ENCODE measurements around the gene ITGA8.
"Not testable (repeated sequence)": the region's sequence is repeated elsewhere in the genome, so short reads cannot be mapped to it uniquely, and the experiment has no call there.

The ITGA8 gene

DNA sequence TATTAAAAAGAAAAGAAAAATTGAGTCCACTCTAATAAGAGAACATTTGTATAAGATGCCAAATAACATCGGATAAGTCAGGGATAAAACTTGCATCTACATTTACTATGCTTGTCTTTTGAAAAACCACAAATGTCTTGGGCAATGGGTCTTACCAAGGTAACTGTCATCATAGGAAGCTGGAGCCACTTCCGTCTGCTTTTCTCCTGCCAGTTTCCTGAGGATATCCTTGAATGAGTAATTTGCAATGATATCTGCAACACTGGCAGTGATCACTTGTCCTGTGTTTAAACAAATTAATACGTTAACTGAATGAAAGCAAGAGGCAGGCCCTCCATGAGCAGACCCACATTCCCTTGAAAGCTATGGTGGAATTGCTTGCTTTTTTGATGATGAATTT lies 47.3 kb downstream of the ITGA8 start:
- DNase-seq: no peak

DNA sequence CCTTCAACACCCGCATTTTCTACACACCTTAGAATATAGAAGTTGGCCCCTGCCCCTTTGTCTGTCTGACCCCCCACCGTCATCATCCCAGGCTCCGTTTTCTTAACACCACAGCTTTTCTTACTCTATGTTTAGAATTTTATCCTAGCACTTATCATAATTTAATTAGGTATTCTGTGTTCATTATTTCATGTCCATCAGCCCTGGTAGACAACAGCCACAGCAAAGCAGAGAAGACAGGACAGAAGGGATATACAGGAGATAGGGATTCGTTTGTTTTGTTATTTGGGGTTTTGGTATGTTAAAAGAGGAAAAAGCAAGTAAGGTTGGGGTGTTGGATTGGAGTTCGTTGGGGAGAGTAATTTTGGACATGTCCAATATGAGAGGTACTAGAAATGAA lies 48.8 kb downstream of the ITGA8 start:
- no peak for DNase-seq

DNA sequence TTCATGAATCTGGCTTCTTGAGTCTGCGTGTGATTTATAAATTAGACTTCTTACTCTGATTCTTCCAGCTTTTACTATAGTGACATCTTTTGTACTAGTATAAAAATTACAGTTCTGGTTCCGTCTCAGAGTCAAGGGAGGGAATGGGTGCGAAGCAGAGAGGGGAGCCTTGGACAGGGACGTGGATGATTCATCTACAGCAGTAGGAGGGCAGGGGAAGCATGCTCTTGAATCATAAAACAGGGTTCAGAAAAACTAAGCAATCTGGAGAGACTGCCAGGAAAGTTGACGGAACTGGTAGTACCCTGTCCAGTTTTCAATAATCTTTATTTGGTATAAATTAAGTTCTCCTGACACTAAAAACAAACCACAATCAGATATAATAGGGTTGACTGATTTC lies 58.1 kb downstream of the ITGA8 start:
- no peak for DNase-seq

DNA sequence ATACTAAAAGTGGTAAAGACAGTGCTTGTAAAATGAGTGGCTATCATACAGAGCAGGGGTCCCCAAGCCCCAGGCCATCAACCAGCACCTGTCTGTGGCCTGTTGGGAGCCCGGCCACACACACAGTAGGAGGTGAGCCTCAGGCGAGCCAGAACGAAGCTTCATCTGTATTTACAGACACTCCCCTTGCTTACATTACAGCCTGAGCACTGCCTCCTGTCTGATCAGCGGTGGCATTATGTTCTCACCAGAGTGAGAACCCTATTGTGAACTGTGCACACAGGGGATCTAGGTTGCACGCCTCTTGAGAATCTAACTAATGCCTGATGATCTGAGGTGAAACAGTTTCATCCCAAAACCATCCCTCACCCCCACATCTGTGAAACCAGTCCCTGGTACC lies 58.7 kb downstream of the ITGA8 start:
- no peak for DNase-seq

DNA sequence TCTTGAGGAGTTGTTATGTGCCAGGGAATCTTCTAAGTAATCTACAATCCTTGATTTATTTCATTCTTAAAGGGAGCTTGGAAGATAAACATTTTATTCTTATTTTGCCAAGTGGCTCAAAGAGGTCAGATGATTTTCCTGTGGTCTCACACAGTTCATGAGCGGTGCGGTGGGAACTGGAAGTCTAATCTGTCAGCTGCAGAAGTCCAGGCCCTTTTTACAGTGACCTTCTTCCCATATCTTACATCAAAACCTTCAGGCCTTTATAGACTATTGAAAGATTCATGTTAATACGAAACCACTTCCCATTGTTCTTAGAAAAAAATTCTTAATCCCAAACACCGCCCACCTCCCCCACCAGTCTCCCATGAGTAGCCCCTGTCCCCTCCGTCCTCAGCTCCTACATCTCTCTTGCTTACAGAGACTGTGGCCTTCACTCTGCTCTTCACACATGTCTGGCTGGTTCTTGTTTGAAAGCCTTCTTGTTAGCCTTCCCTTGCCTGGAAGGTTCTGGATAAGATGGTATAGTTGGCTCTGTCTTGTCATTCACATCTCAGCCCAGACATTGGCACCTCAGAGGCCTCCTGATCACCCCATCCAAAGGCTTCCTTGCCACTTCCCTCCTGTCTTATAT lies 61.5 kb downstream of the ITGA8 start:
- DNase-seq: no peak

DNA sequence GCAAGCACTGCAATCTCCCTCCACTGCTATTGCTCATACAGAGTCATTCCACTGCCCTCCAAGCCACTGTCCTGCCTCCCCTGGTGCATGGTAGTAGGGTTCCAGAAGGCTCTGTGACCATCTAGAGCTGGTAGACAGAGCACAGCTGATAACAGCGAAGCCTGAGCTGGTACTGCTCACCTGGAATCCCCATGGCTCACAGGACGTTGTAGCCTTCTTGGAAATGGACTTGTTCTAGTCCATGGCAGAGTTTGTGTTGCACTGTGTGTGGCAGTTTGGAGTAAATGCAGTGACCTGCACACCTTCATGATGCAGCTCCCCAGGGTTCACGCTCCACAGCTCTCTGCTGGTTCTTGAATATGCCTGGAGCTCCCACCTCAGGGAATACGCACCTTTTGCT lies 67.0 kb downstream of the ITGA8 start:
- DNase-seq: no peak

DNA sequence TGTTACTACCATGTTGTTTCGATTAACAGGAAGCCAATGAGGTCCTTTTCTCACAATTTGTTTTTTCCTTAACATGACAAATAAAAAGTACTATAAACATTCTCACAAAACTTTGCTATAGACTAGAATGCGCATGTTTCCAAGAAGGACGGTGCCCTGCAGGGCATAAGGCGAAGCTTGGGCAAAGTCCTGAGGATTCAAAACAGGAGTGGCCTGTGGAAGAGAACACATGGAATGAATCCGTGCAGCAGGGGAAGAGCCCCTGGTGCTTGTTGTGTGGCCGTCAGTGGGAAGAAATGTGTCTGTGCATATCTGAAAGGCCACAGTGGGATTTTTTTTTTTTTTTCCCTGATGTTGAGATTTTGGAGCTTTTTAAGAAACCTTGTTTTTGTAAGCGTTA lies 67.6 kb downstream of the ITGA8 start:
- DNase-seq: no peak

DNA sequence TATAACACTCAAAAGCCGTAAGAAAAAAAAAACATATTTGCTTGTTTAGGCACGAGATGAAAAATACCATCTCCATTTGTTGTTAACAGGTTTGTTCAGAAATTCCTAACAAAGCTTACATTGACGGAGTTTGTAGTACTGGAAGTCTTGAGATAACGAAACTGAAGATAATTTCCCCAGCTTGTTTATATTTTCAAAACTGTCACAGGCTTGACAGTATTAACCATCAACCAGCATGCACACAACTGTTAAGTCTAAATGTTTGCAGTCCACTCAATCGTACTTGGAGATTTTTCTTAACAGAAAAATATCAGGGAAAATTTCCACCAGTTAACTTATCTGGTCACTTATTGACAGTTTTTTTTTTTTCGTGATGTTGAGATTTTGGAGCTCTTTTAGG lies 68.5 kb downstream of the ITGA8 start:
- DNase-seq: no peak

DNA sequence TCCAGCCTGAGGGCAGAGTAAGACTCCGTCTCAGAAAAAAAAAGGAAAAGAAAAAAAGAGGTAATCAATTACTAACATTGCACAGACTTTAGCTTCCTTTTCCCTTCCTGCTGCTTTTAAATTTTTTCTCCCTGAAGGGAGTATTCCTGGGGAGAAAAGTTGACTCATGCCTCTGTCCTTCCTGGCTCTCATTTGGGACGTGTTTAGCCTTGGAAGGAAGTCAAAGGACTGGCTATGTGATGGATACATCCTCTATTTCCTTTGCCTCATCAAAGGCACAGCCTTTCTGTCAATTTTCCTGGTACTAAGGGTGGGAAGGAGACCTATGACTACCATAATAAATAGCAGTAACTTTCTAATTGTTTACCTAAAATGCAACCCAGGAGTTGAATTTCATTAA lies 77.6 kb downstream of the ITGA8 start:
- DNase-seq: no peak

DNA sequence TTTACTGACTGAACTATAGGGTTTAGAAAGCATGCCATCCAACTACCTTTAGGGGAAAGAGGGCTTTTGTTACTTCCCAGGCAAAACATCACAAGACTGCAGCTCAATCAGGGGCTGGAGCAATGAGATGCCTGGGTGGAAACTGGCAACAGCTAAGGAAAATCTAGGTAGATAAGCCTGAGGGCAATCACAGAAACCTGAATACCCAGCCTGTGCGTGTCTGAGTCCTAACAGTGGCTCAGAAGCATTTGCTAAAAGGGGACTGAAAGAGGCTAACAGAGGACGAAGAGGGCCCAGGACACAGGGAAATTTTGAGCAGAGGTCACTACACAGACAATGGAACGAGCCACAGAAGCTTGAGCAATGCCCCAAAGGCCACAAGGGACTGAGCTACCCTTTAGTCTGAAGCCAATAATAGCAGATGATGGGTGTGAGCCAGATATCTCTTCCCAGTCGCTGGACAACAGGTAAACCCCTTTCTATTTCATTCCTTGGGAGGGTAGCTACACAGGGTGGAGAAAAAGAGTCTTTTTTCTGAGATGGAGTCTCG lies 79.1 kb downstream of the ITGA8 start:
- DNase-seq: no peak

DNA sequence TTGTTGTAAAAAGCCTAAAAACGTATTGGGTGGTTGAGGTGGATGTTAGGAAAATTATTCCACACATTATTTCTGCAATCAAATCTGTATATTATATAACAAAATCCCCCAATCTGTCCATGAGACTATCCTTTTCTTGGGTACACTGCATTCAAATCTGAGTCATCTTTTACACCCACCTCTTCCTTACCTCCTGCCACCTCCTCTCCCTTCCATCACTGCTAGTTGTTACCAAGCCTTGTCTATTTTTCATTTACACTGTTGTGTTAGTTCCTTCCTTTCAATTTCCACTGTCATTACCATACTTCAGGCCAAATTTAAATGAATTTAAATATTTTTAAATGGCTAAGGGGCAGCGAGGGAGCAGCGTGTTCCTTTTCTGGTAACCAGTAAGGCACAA lies 83.3 kb downstream of the ITGA8 start:
- no peak for DNase-seq

DNA sequence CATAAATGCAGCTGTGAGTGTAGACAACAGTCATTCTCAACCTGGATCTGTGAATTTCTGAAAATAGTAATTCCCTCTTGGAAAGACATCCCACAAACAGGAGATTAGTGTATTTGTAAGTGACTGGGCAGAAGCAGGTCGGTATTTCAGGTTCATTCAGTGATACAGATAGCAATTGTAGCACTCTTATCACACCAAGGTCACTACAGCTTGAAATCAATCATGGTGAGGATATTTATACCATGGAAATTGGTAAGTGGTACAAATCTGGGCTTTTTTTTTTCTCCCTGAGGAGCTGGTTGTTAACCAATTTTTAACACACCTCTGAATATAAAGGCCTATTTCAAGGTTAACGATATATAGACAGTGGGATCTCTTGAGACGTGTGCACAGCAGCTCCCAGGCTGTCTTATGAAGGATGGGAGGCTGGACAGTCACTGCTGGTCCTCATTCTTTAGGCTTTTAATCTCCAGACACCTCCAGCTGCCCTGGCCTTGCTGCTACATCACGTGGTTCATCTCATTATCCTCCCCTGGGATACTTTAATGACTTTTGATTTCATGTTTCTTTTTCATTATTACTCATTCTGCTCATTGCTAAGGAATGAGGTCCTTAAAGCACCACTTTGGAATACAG lies 87.1 kb downstream of the ITGA8 start:
- DNase-seq: no peak

DNA sequence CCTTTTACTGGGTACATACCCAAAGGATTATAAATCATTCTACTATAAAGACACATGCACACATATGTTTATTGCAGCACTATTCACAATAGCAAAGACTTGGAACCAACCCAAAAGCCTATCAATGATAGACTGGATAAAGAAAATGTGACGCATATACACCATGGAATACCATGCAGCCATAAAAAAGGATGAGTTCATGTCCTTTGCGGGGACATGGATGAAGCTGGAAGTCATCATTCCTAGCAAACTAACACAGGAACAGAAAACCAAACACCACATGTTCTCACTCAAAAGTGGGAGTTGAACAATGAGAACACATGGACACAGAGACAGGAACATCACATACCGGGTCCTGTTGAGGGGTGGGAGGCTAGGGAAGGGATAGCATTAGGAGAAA lies 88.5 kb downstream of the ITGA8 start:
- DNase-seq: not testable (repeated sequence)

DNA sequence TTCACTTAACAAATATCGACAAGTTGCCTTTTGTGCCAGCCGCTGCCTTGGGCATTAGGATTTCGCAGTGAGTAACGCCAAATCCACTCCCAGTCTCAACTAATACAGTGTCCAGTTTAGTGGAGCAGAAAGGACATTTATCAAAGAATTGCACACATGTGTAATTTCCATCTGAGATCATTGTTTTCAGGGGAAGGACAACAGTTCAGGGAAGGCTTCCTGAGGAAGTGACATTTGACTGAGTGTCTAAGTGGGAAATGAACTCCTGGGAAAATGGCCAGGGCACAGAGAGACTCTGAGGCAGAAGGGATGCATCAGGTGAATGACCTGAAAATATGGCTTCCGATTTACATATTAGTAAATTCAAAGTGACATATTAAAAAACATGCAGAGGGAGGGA lies 89.4 kb downstream of the ITGA8 start:
- DNase-seq: no peak

DNA sequence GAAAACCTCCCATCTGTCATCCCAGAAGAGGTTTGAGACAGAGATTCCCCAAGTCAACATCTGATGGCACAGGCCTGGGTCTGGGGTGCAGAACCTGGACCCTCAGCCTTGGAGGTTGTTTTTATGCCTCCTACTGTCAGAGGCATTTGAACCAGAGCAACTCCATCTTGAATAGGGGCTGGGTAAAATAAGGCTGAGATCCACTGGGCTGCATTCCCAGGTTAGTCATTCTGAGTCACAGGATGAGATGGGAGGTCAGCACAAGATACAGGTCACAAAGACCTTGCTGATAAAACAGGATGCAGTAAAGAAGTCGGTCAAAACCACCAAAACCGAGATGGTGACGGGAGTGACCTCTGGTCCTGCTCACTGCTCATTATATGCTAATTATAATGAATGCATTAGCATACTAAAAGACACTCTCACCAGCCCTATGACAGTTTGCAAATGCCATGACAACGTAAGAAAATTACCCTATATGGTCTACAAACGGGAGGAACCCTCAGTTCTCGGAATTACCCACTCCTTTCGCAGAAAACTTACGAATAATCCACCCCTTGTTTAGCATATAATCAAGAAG lies 92.0 kb downstream of the ITGA8 start:
- DNase-seq: no peak

DNA sequence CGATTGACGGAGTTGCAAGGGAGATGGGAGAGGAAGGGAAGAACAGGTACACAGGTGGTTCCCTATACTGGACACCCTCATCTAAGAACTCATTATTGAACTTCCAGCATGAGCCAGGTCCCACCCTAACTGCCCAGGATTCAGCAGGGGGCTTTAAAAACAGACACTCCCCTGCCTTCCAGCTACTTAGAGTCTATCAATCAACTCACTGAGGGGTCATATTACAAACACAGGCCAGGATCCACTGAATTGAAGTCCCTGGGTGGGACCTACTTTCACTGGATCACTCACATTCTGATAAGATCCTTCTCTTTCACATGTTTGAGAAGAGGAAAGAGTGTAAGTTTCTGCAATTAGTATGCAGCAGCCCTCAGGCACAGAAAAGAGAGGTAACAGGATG lies 92.8 kb downstream of the ITGA8 start:
- no peak for DNase-seq

DNA sequence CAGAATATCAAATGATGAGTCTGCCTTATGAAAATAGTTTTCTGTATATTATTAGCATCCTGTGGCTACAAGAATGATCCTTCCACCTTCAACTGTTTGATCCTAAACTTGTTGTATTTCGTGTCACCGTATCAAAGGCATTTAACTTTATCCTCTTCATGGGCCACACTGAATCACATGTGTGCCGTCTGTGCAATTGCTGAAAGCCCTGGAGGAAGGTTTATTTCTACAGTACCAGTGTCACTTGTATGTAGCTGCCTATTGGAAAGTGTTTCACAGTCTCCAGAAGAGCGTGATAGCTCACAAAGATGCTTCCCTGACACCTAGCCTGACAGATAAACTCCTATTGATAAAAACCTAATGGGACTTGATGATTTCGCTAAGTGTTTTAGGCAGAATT lies 94.5 kb downstream of the ITGA8 start:
- no peak for DNase-seq

DNA sequence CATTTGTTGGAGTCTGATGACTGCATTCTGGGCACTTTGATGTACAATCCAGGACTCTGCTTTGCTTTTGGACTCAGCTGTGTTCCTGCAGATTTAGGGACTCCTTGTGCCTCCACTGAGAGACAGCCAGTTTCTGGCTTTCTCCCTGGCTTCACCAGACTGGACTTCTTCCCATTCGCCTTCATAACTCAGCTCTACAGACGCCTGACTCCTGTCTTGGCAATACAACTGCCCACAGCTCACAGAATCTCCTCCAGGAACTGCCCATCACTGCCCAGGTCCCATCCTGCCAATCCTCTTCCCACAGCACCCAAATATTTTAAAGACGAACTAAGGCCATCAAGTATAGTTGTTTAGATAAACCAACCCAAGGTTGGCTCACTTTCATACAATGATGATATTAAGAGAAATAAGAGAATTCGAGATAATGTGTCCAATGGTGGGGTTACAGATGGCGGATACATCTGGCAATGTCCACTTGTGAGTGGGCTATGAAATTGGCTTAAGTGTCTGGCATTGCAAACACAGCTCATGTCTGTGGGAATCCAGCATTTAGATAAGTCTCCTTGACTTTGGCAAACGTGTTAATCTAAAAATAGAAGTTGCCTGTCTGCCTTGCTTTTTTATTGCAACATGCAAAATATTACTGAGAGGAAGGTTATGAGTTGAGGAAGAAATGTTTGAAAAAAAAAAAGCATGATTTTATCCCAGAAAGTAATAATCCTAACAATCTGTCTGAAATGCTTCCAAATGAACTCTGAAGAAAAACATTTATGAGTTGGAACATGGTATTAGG lies 95.1 kb downstream of the ITGA8 start:
- DNase-seq: no peak

DNA sequence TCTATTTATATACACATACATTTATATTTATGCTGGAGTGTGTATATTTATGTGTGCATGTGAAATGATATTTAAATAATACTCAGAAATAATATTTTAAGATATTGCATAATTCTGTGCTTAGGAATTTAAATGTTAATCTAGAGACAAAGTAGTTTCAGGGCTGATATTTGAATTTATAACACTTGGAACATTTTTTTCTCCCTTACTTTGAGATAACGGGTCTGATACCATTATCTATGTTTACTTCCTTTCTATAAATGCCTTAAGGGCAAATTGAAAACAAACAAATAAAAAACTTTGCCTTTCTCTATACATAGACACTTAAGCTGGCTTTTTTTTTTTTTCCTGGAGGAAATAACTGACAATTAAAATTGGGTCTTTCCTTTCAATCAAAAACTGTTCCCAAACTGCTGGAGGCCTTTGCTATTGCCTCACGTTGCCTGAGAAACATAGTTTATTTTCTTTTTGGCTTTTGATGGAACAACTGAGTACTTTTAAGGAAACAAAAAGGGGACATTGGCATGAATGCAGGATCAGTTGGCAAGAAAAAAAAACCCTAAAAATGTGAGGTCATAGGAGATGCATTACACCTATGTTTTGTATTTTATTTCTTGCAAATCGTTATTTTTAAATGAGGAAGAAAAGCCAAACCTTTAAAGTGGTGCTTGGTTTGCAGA lies 98.7 kb downstream of the ITGA8 start:
- DNase-seq: no peak

DNA sequence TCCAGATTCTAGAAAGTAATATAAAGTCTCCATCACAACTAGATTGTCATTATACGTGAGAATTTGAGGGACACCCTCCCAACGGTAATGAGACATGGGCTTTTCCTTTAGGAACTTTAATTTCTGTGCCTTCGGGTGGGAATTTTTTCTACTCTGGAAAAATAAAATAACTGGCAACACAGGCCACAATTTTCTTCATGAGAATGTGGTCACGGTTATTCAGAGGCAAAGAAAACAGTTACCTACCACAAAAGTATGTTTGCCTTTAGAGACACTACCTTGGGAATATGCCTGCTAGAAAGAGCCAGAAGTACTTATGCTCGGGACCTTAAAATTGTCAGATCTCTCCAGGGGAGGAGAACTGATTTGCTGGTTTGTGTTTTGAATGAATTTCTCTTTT lies 99.4 kb downstream of the ITGA8 start:
- DNase-seq: no peak

DNA sequence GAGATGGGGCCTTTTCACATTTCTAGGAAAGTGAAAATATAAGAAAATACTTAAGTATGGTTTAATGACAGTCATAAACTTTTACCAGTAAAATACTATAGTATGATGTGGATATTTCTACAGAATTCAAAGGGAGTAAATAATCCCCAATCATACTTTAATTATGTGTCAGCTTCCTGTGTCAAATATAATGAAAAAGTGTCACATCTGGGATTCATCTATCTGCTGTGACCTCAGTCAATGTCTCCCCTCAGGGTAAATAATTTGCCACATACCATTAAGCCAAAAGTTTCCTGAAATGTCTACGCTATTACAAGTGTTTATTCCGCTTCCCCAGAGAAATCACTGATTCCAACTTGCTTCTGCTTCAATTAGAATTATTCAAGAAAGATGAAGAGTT lies 110.5 kb downstream of the ITGA8 start:
- no peak for DNase-seq

DNA sequence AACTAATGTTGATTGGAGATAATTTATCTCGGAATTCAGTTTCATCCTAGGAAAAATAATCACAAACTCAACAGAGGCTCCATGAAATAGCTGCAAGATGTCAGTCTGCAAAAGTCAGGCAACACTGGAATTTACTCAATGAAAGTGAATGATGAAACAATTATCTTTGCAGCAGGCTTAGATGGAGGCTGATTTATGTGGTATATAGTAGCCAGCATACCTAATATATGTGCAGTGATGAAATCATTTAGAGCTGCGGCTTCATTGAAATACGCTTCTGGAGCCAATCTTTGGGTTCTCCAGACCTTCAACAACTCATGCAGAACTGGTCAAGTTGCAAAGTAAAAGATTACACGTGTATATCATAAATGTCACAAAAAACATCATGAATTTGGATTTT lies 113.3 kb downstream of the ITGA8 start:
- DNase-seq: no peak

DNA sequence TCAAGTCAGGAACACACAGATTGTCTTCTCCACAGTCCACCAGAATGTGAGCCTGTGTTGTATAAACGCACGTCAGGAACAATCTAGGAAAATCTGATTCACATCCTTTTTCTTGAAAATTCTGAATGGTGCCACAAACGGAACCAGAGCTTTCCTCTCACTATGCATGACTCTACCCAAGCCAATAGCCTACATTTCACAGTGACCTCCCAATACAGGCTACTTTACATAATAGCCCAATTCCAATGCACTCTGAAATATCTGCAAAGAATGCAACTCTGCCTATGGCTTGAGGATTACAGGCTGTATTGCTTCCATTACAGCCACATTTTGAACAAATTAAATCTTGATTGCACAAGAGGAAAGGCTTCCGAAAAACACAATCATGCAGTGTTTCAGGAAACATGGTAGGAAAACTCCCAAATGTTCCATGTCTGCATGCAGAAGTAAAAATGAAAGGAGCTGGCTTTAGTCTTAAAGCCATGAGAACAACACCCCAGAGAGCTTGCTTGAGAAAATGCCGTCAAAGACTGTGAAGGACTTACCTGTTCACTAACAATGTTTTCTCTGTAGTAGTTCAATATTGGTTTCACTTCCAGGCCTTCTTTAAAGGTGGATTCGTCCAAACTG lies 113.9 kb downstream of the ITGA8 start:
- no peak for DNase-seq

Measured in NCI-H1105 treated with DMSO at 0.1 percent for 48 hours (cell line).